Neural progenitor cell (in vitro differentiated cells): ENCODE results near the gene TNNI2.
"Not testable (repeated sequence)": the region's sequence is repeated elsewhere in the genome, so short reads cannot be mapped to it uniquely, and the experiment has no call there.

Experiments used
- CTCF ChIP-seq: fragments of 200-600 bp; sonication (generic); IDR thresholded peaks from 2 replicates; pipeline ENCODE4 v1.5.1; 2017; ENCODE audit warnings: antibody characterized with exemption, mild to moderate bottlenecking
- EZH2 ChIP-seq: fragments of 200-600 bp; sonication (generic); IDR thresholded peaks from 2 replicates; pipeline ENCODE4 v1.6.1; 2017; ENCODE audit warnings: antibody characterized with exemption, mild to moderate bottlenecking, moderate library complexity

- not testable (repeated sequence) for TF ChIP-seq CTCF, EZH2
Observed at GRCh38 chr11:1803835-1804519, 34.8 kb upstream of the TNNI2 start.
